ENCODE results near the gene ZNF512. TPM values are rescaled to one million over a fixed set of nuclear protein-coding genes. Genes with fewer than 3 reads are reported as not detected.
A peak's percentile ranks its signal among the peaks of the same experiment; 100 is the strongest.

ZNF512 gene
- total RNA-seq, 4 donors from 2014 or later = 17.9 to 82.9 (median 42.6) TPM

GRCh38 chr2:27664622-27665363 lies 82.0 kb downstream of the ZNF512 start:
- H3K4me3 ChIP-seq = peak overlapping the region; percentile 73 to 90
- intact Hi-C loops (cut with DNase I; ENCODE audit: low total_unique reads) = no loop called here
- TF ChIP-seq POLR2A (IDR thresholded peaks at IDR 0.05) = no peak
- no peak for TF ChIP-seq CTCF (IDR thresholded peaks at IDR 0.05)
- H3K27ac ChIP-seq = no peak overlapping the region
- H3K4me1 ChIP-seq = peaks cover 0 to 7% of the 10 kb centered on the region in 2 donors
- no peak for DNase-seq
- H3K9me3 ChIP-seq = no peaks in the 10 kb centered on the region
- H3K36me3 ChIP-seq = no peaks in the 10 kb centered on the region
- H3K27me3 ChIP-seq = no peaks in the 10 kb centered on the region

- no peak overlapping the region for H3K27ac ChIP-seq
- TF ChIP-seq POLR2A (IDR thresholded peaks at IDR 0.05) = no peak
- no peak for TF ChIP-seq CTCF (IDR thresholded peaks at IDR 0.05)
- H3K36me3 ChIP-seq = no peaks in the 10 kb centered on the region
- DNase-seq = no peak
- intact Hi-C loops (cut with DNase I; ENCODE audit: low total_unique reads) = no loop called here
- no peaks in the 10 kb centered on the region for H3K9me3 ChIP-seq
- H3K4me3 ChIP-seq = no peak overlapping the region
- no peaks in the 10 kb centered on the region for H3K27me3 ChIP-seq
- peaks cover 0 to 2% of the 10 kb centered on the region in 2 donors for H3K4me1 ChIP-seq
Observed at GRCh38 chr2:27667446-27667845, 84.6 kb downstream of the ZNF512 start.

GRCh38 chr2:27671235-27671634 lies 88.4 kb downstream of the ZNF512 start:
- Histone ChIP-seq H3K27me3 (no peaks in the 10 kb centered on the region), H3K36me3 (no peaks in the 10 kb centered on the region), H3K4me1 (no peaks in the 10 kb centered on the region), H3K27ac (no peak overlapping the region), H3K4me3 (no peak overlapping the region), H3K9me3 (no peaks in the 10 kb centered on the region)
- TF ChIP-seq POLR2A (IDR thresholded peaks at IDR 0.05) (no peak), CTCF (IDR thresholded peaks at IDR 0.05) (no peak)
- DNase-seq = no peak
- intact Hi-C loops (cut with DNase I; ENCODE audit: low total_unique reads) = no loop called here

Small RNA genes within 50 kb of the gene (small RNA-seq; reads per million reads assigned to genes)
- gene RF00340 = not detected

Other genes with a start within 250 kb of the ZNF512 start
- 10 to 100 TPM; 21.3 to 70.6 (median 31.2) TPM for gene GTF3C2, start 226.3 kb upstream of the ZNF512 start, total RNA-seq
- gene EIF2B4, start 212.7 kb upstream of the ZNF512 start, total RNA-seq = 10 to 100 TPM in 3 of 4 donors, 1 to 10 TPM in 1; 7.9 to 51.7 (median 13.8) TPM
- 10 to 100 TPM; 89.4 to 91.5 (median 90.8) TPM for gene SNX17, start 212.4 kb upstream of the ZNF512 start, total RNA-seq
- gene ZNF513, start 202.3 kb upstream of the ZNF512 start, total RNA-seq = 10 to 100 TPM in 3 of 4 donors, under 1 TPM in 1; 0.88 to 16.1 (median 12.0) TPM
- 10 to 100 TPM; 15.9 to 54.1 (median 42.2) TPM for gene PPM1G, start 173.5 kb upstream of the ZNF512 start, total RNA-seq
- 100 to 1,000 TPM in 2 of 4 donors, 10 to 100 TPM in 2; 57.6 to 148 (median 83.5) TPM for gene NRBP1, start 154.4 kb upstream of the ZNF512 start, total RNA-seq
- gene KRTCAP3, start 140.7 kb upstream of the ZNF512 start, total RNA-seq = 1 to 10 TPM in 3 of 4 donors, not detected in 1; 1.9 to 8.8 (median 2.6) TPM
- 10 to 100 TPM in 3 of 4 donors, 1 to 10 TPM in 1; 9.7 to 63.1 (median 48.2) TPM for gene IFT172, start 93.3 kb upstream of the ZNF512 start, total RNA-seq
- 1 to 10 TPM in 3 of 4 donors, under 1 TPM in 1; 0.59 to 9.1 (median 7.4) TPM for gene FNDC4, start 87.8 kb upstream of the ZNF512 start, total RNA-seq
- gene GCKR, start 86.2 kb upstream of the ZNF512 start, total RNA-seq = under 1 TPM in 2 of 4 donors, not detected in 2; 0.61 to 0.69 TPM
- gene CCDC121, start 46.0 kb downstream of the ZNF512 start, total RNA-seq = 10 to 100 TPM in 1 of 4 donors, 1 to 10 TPM in 3; 3.5 to 12.3 (median 7.3) TPM
- 10 to 100 TPM; 13.3 to 38.6 (median 19.7) TPM for gene GPN1, start 46.0 kb downstream of the ZNF512 start, total RNA-seq
- gene SUPT7L, start 80.6 kb downstream of the ZNF512 start, total RNA-seq = 10 to 100 TPM; 11.8 to 31.2 (median 20.2) TPM
- gene SLC4A1AP, start 80.8 kb downstream of the ZNF512 start, total RNA-seq = 10 to 100 TPM; 15.0 to 23.8 (median 23.1) TPM
- 100 to 1,000 TPM in 1 of 4 donors, 10 to 100 TPM in 3; 51.7 to 404 (median 71.4) TPM for gene MRPL33, start 188.7 kb downstream of the ZNF512 start, total RNA-seq

Data from uterus (tissue), 4 donors.